Activated CD4-positive, alpha-beta T cell treated with anti-CD3 and anti-CD28 coated beads, Interleukin-2, amount 50 U/mL, for 16 hours (primary cell): Measurements from ENCODE around the gene TBCE.
"Not testable (repeated sequence)": the region's sequence is repeated elsewhere in the genome, so short reads cannot be mapped to it uniquely, and the experiment has no call there.

Experiments
- DNase-seq: peaks from one replicate; pipeline ENCODE4 v3.0.0-alpha.2; 2020

The TBCE gene

DNA sequence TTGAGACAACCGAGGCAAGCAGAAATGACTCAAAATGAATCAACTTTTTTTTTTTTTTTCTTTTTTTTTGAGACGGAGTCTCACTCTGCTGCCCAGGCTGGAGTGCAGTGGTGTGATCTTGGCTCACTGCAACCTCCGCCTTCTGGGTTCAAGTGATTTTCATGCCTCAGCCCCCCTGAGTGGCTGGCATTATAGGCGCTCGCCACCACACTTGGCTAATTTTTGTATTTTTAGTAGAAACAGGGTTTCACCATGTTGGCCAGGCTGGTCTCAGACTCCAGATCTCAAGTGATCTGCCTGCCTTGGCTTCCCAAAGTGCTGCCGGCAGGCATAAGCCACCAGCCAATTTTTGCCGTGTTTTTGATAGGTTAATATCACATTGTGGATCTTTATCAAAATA is 90.6 kb downstream of the TBCE start:
- not testable (repeated sequence) for DNase-seq

GRCh38 chr1:235460770-235461169 is 93.5 kb downstream of the TBCE start:
- DNase-seq = no peak

GRCh38 chr1:235461954-235462353 is 94.7 kb downstream of the TBCE start:
- no peak for DNase-seq

DNA sequence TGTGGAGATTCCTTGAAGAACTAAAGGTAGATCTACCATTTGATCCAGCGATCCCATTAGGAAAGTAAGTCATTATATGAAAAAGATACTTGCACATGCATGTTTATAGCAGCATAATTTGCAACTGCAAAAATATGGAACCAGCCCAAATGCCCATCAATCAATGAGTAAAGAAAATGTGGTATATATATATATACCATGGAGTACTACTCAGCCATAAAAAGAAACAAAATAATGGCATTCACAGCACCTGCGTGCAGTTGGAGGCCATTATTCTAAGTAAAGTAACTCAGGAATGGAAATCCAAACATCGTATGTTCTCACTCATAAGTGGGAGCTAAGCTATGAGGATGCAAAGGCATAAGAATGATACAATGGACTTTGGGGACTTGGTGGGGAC is 95.6 kb downstream of the TBCE start:
- not testable (repeated sequence) for DNase-seq

- DNase-seq = no peak
Measured at GRCh38 chr1:235465066-235465465, 97.8 kb downstream of the TBCE start.

- DNase-seq = no peak
Measured at GRCh38 chr1:235468004-235468403, 100.8 kb downstream of the TBCE start.

- DNase-seq = no peak
Measured at GRCh38 chr1:235468970-235469369, 101.7 kb downstream of the TBCE start.

GRCh38 chr1:235469897-235470296 is 102.7 kb downstream of the TBCE start:
- DNase-seq = not testable (repeated sequence)

GRCh38 chr1:235470741-235471439 is 103.7 kb downstream of the TBCE start:
- DNase-seq = no peak

- no peak for DNase-seq
Measured at GRCh38 chr1:235473806-235474205, 106.6 kb downstream of the TBCE start.

DNA sequence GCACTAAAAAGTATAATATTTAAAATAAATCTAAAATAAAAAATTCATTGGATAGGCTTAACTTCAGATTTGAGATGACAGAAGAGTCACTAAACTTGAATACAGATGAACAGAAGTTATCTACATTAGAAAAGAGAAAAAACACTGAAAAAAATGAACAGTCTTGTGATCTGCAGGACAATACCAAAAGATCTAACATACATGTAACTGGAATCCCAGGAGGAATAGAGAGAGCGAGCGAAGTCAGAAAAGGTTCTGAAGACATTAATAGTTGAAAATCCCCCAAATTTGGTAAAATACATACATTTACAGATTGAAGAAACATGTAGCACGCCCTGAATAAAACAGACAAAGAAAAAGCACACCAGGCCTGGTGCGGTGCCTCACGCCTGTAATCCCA is 115.9 kb downstream of the TBCE start:
- no peak for DNase-seq

- DNase-seq = no peak
Measured at GRCh38 chr1:235485558-235485957, 118.3 kb downstream of the TBCE start.

GRCh38 chr1:235486321-235486720 is 119.1 kb downstream of the TBCE start:
- DNase-seq = no peak

- DNase-seq = no peak
Measured at GRCh38 chr1:235491644-235492043, 124.4 kb downstream of the TBCE start.

GRCh38 chr1:235494531-235494930 is 127.3 kb downstream of the TBCE start:
- DNase-seq = no peak

- no peak for DNase-seq
Measured at GRCh38 chr1:235495030-235495429, 127.8 kb downstream of the TBCE start.

GRCh38 chr1:235495551-235495950 is 128.3 kb downstream of the TBCE start:
- DNase-seq = no peak

- no peak for DNase-seq
Measured at GRCh38 chr1:235500971-235501540, 133.8 kb downstream of the TBCE start.
